ENCODE results near the gene G2E3.

The G2E3 gene

GRCh38 chr14:30559638-30560091 is 707 bp downstream of the G2E3 start:
- H3K27me3 ChIP-seq (ENCODE audit: insufficient read depth, poor library complexity, severe bottlenecking), result no peaks in the 10 kb centered on the region
- peak overlapping the region; percentile 91 for H3K27ac ChIP-seq (replicated peaks)
- H3K4me3 ChIP-seq (replicated peaks; ENCODE audit: insufficient read depth, low read length), result peak overlapping the region; percentile 92
- DNase-seq (ENCODE audit: low read depth in 1 of 2, low spot score in 1 of 2), result peak in 1 of 2 experiments; percentile 7
- TF ChIP-seq CTCF (IDR thresholded peaks at IDR 0.05; ENCODE audit: insufficient read depth, low read length), result no peak
- TF ChIP-seq REST (IDR thresholded peaks at IDR 0.05; ENCODE audit: insufficient replicate concordance, low read depth), result no peak
- peak; percentile 10; the same call in 1 of the 2 replicates for TF ChIP-seq SPI1 (IDR thresholded peaks at IDR 0.05; ENCODE audit: borderline replicate concordance, low read depth)

- no peak for TF ChIP-seq POLR2AphosphoS5 (IDR thresholded peaks at IDR 0.05; ENCODE audit: low read depth)
- no peak for TF ChIP-seq GABPA (IDR thresholded peaks at IDR 0.05; ENCODE audit: low read depth)
- TF ChIP-seq REST (IDR thresholded peaks at IDR 0.05; ENCODE audit: insufficient replicate concordance, low read depth), result no peak
- no peak for TF ChIP-seq SPI1 (IDR thresholded peaks at IDR 0.05; ENCODE audit: borderline replicate concordance, low read depth)
- TF ChIP-seq CTCF (IDR thresholded peaks at IDR 0.05; ENCODE audit: insufficient read depth, low read length), result no peak
- no peak for DNase-seq (ENCODE audit: low read depth in 1 of 2, low spot score in 1 of 2)
- H3K4me3 ChIP-seq (replicated peaks; ENCODE audit: insufficient read depth, low read length), result peak overlapping the region; percentile 92
- H3K27ac ChIP-seq (replicated peaks), result no peak overlapping the region
- H3K27me3 ChIP-seq (ENCODE audit: insufficient read depth, poor library complexity, severe bottlenecking), result no peaks in the 10 kb centered on the region
Measured at GRCh38 chr14:30560581-30560980, 1.6 kb downstream of the G2E3 start.

GRCh38 chr14:30564235-30564867 is 5.4 kb downstream of the G2E3 start:
- Histone ChIP-seq H3K4me3 (replicated peaks; ENCODE audit: insufficient read depth, low read length) (no peak overlapping the region), H3K27ac (replicated peaks) (no peak overlapping the region), H3K27me3 (ENCODE audit: insufficient read depth, poor library complexity, severe bottlenecking) (no peaks in the 10 kb centered on the region)
- no peak for DNase-seq (ENCODE audit: low read depth in 1 of 2, low spot score in 1 of 2)
- no peak for TF ChIP-seq POLR2AphosphoS5 (IDR thresholded peaks at IDR 0.05; ENCODE audit: low read depth)
- TF ChIP-seq CTCF (IDR thresholded peaks at IDR 0.05; ENCODE audit: insufficient read depth, low read length), result no peak
- no peak for TF ChIP-seq REST (IDR thresholded peaks at IDR 0.05; ENCODE audit: insufficient replicate concordance, low read depth)
- no peak for TF ChIP-seq SPI1 (IDR thresholded peaks at IDR 0.05; ENCODE audit: borderline replicate concordance, low read depth)
- TF ChIP-seq GABPA (IDR thresholded peaks at IDR 0.05; ENCODE audit: low read depth), result no peak
